IMR-90 (cell line): ENCODE measurements around the gene PLIN5. TPM values are rescaled to one million over a fixed set of nuclear protein-coding genes. Genes with fewer than 3 reads are reported as not detected.

Experiments used
- ATAC-seq: fragments of 200-7000 bp; cut with Tn5 transposase; 2 replicates; pipeline ENCODE4 v1.9.1; 2020; ENCODE audit warnings: low read depth, mild to moderate bottlenecking, moderate library complexity
- BruUV-seq: library from RNA; stranded (reverse); fragments of 400-500 nt; replicated peaks from 2 replicates; lab custom pipeline; 2021; lab: Mats Ljungman, UMichigan
- CTCF ChIA-PET: fragments of 300-600 bp; formaldehyde crosslinking; extraction: SDS; loops from one replicate; lab custom pipeline; 2021; ENCODE audit warnings: antibody characterized with exemption; lab: Yijun Ruan, JAX
- POLR2A ChIA-PET: fragments of 300-600 bp; sonication (Branson Sonifier 250); formaldehyde crosslinking; loops from one replicate; lab custom pipeline; 2022; ENCODE audit warnings: antibody characterized with exemption; ENCODE audit not compliant: unreplicated experiment; lab: Charles Lee
- DNase-seq: peaks from one replicate; pipeline ENCODE4 v3.0.0; 2013
- H2AFZ ChIP-seq: replicated peaks from 2 replicates; pipeline ENCODE3; 2013; ENCODE audit warnings: low read length, mild to moderate bottlenecking; ENCODE audit not compliant: poor library complexity
- H2AK5ac ChIP-seq: 2 replicates; pipeline ENCODE4 v1.6.1; 2013; ENCODE audit warnings: low read depth, low read length, inconsistent platforms
- H2AK9ac ChIP-seq: replicated peaks from 2 replicates; pipeline ENCODE3; 2013; ENCODE audit warnings: mild to moderate bottlenecking, low read depth, low read length, moderate library complexity; ENCODE audit not compliant: poor library complexity
- H2BK120ac ChIP-seq: 2 replicates; pipeline ENCODE4 v1.6.1; 2013; ENCODE audit warnings: low read depth, low read length, inconsistent platforms
- H2BK15ac ChIP-seq: 3 replicates; pipeline ENCODE4 v1.6.1; 2013; ENCODE audit warnings: low read depth, low read length, inconsistent platforms
- H2BK20ac ChIP-seq: 2 replicates; pipeline ENCODE4 v1.6.1; 2013; ENCODE audit warnings: low read depth, mild to moderate bottlenecking, inconsistent platforms, low read length, moderate library complexity
- H2BK5ac ChIP-seq: 2 replicates; pipeline ENCODE4 v1.6.1; 2013; ENCODE audit warnings: mild to moderate bottlenecking, low read depth, low read length, inconsistent platforms; ENCODE audit not compliant: poor library complexity, severe bottlenecking
- H3K14ac ChIP-seq: replicated peaks from 2 replicates; pipeline ENCODE4 v1.6.1; 2013; ENCODE audit warnings: low read depth, low read length, inconsistent platforms
- H3K18ac ChIP-seq: 2 replicates; pipeline ENCODE4 v1.6.1; 2013; ENCODE audit warnings: low read depth, low read length, control low read depth
- H3K23ac ChIP-seq: 2 replicates; pipeline ENCODE4 v1.6.1; 2013; ENCODE audit warnings: low read depth, low read length, inconsistent platforms
- H3K27ac ChIP-seq: 2 replicates; pipeline ENCODE4 v1.5.1; 2013; ENCODE audit warnings: mild to moderate bottlenecking, control low read depth, low read length; ENCODE audit not compliant: insufficient read depth
- H3K27me3 ChIP-seq: 2 replicates; pipeline ENCODE4 v1.6.1; 2013; ENCODE audit warnings: low read length; ENCODE audit not compliant: control insufficient read depth, insufficient read depth
- H3K36me3 ChIP-seq: 2 replicates; pipeline ENCODE4 v1.6.1; 2013; ENCODE audit warnings: low read length, mixed read lengths; ENCODE audit not compliant: control insufficient read depth, insufficient read depth
- H3K4ac ChIP-seq: 2 replicates; pipeline ENCODE4 v1.6.1; 2013; ENCODE audit warnings: low read depth, low read length, inconsistent platforms
- H3K4me1 ChIP-seq: 2 replicates; pipeline ENCODE4 v1.6.1; 2013; ENCODE audit warnings: low read length, mixed read lengths; ENCODE audit not compliant: control insufficient read depth, insufficient read depth
- H3K4me2 ChIP-seq: 2 replicates; pipeline ENCODE4 v1.6.1; 2013; ENCODE audit warnings: low read depth, mild to moderate bottlenecking, control low read depth, low read length, moderate library complexity
- H3K4me3 ChIP-seq: 2 replicates; pipeline ENCODE4 v1.5.1; 2013; ENCODE audit warnings: low read depth, mild to moderate bottlenecking, control low read depth, low read length, moderate library complexity; ENCODE audit not compliant: insufficient read depth
- H3K56ac ChIP-seq: 2 replicates; pipeline ENCODE4 v1.6.1; 2013; ENCODE audit warnings: low read length, inconsistent platforms; ENCODE audit not compliant: insufficient read depth; ENCODE audit errors: extremely low read depth
- H3K79me1 ChIP-seq, 2 experiments: 2 replicates each; pipeline ENCODE4 v1.6.1; 2013; ENCODE audit warnings: low read length in 2 of 2, inconsistent platforms in 1 of 2, low read depth in 1 of 2
- H3K9ac ChIP-seq: 2 replicates; pipeline ENCODE4 v1.6.1; 2013; ENCODE audit warnings: low read depth, low read length, control low read depth
- H3K9me1 ChIP-seq: 2 replicates; pipeline ENCODE4 v1.6.1; 2013; ENCODE audit warnings: low read length, inconsistent platforms; ENCODE audit not compliant: insufficient read depth
- H3K9me3 ChIP-seq: 2 replicates; pipeline ENCODE4 v1.6.1; 2013; ENCODE audit warnings: low read length; ENCODE audit not compliant: control insufficient read depth, insufficient read depth
- H4K20me1 ChIP-seq: 2 replicates; pipeline ENCODE4 v1.6.1; 2013; ENCODE audit warnings: low read length, inconsistent platforms; ENCODE audit not compliant: insufficient read depth
- H4K5ac ChIP-seq: 2 replicates; pipeline ENCODE4 v1.6.1; 2013; ENCODE audit warnings: mild to moderate bottlenecking, low read depth, low read length, control low read depth
- H4K8ac ChIP-seq, 2 experiments: 2 replicates each; pipeline ENCODE4 v1.6.1; 2013; ENCODE audit warnings: low read depth in 2 of 2, low read length in 2 of 2, control low read depth in 1 of 2, inconsistent platforms in 1 of 2
- H4K91ac ChIP-seq: 2 replicates; pipeline ENCODE4 v1.6.1; 2013; ENCODE audit warnings: low read depth, low read length, inconsistent platforms; ENCODE audit not compliant: insufficient read depth
- NFE2L2 ChIP-seq: fragments of 150-350 bp; IDR thresholded peaks from 2 replicates; pipeline ENCODE4 v1.6.1; 2016; ENCODE audit warnings: low read depth, mild to moderate bottlenecking, low read length
- POLR2A ChIP-seq: IDR thresholded peaks from 2 replicates; pipeline ENCODE4 v1.6.1; 2012; ENCODE audit warnings: mild to moderate bottlenecking, low read depth, low read length
- WGBS, 2 experiments: methylation state at CpG; one replicate each; pipeline versions ENCODE4 v1.1.5 to v1.1.7; 2013; ENCODE audit warnings: missing lambda C conversion rate in 2 of 2; ENCODE audit not compliant: insufficient read length in 1 of 2; ENCODE audit errors: extremely low coverage in 2 of 2; 5-methylcytosine and 5-hydroxymethylcytosine counted together
- dilution Hi-C: fragments of 300-500 bp; cut with HindIII; formaldehyde crosslinking; loops from one replicate; pipeline ENCODE4 v1.14.3; 2018; ENCODE audit warnings: low sequenced_read_pairs; ENCODE audit not compliant: unreplicated experiment
- in situ Hi-C: fragments of 300-500 bp; cut with MboI; formaldehyde crosslinking; loops from 3 replicates; pipeline ENCODE4 v1.14.3; 2019; ENCODE audit warnings: low sequenced_read_pairs, inconsistent platforms, mixed read lengths
- intact Hi-C: fragments of 100-400 bp; cut with micrococcal nuclease; formaldehyde crosslinking; loops from 2 replicates; pipeline ENCODE4 v1.10.0; 2022
- polyA plus RNA-seq, 3 experiments: library from polyadenylated mRNA; depleted of rRNA; stranded (reverse); fragments of >200 nt; gene quantifications; 2 replicates each; pipeline ENCODE4 v1.2.3, GENCODE V29; 2012; ENCODE audit warnings: low replicate concordance in 1 of 3
- total RNA-seq: library from RNA; depleted of rRNA; stranded (reverse); fragments of >200 nt; gene quantifications from 2 replicates; pipeline ENCODE4 v1.2.3, GENCODE V29; 2012

The PLIN5 gene
- total and polyA plus RNA-seq, 2 of the 4 experiments (the other 2 are of a cell fraction): not detected

GRCh38 chr19:4581666-4582553 lies 46.9 kb upstream of the PLIN5 start (continued):
- no peak for TF ChIP-seq POLR2A
- TF ChIP-seq NFE2L2: no peak

GRCh38 chr19:4580961-4581665 lies 46.1 kb upstream of the PLIN5 start:
- H3K27me3 ChIP-seq: peaks cover 52% of the 10 kb centered on the region
- in situ Hi-C loops: no loop called here
- dilution Hi-C loops: no loop called here
- TF ChIP-seq NFE2L2: no peak
- H3K9me1 ChIP-seq: no peaks in the 10 kb centered on the region
- no peak overlapping the region for H2AFZ ChIP-seq
- no peaks in the 10 kb centered on the region for H3K36me3 ChIP-seq
- CTCF ChIA-PET: no interaction called here
- peak overlapping the region; percentile 13; the same call in 1 of the 2 replicates for H3K4me3 ChIP-seq
- H3K4me1 ChIP-seq: peaks cover 3% of the 10 kb centered on the region; the same call in 1 of the 2 replicates
- no peaks in the 10 kb centered on the region; the same call in 1 of the 2 replicates for H4K20me1 ChIP-seq
- no peaks in the 10 kb centered on the region for H3K9me3 ChIP-seq
- H3K14ac ChIP-seq: no peak overlapping the region
- H2BK5ac ChIP-seq: no peak overlapping the region
- no peak overlapping the region for H2AK5ac ChIP-seq
- no peak; the same call in 1 of the 2 replicates for ATAC-seq
- no peak for DNase-seq
- no peak overlapping the region for H3K9ac ChIP-seq
- no peak overlapping the region for H4K5ac ChIP-seq
- H3K4me2 ChIP-seq: peak overlapping the region; percentile 56; the same call in 1 of the 2 replicates
- no peak overlapping the region for H2BK20ac ChIP-seq
- H3K27ac ChIP-seq: no peak overlapping the region
- H3K23ac ChIP-seq: no peak overlapping the region
- H4K8ac ChIP-seq: no peak overlapping the region
- H3K79me1 ChIP-seq: no peaks in the 10 kb centered on the region
- H3K18ac ChIP-seq: no peak overlapping the region
- intact Hi-C loops: no loop called here
- H2BK120ac ChIP-seq: no peak overlapping the region
- no peak overlapping the region for H2AK9ac ChIP-seq
- H4K91ac ChIP-seq: no peak overlapping the region
- H2BK15ac ChIP-seq: no peak overlapping the region
- POLR2A ChIA-PET: no interaction called here
- H3K4ac ChIP-seq: no peak overlapping the region
- 0% methylated on average over 2 of the region's 62 CpGs; no CpG with 5 or more reads in 1 of the 2 experiments for WGBS, 2 experiments
- no TSS peak for BruUV-seq
- no peak overlapping the region for H3K56ac ChIP-seq
